ENCODE results near the gene NACC1.
A peak's percentile ranks its signal among the peaks of the same experiment; 100 is the strongest.
"Not testable (repeated sequence)": the region's sequence is repeated elsewhere in the genome, so short reads cannot be mapped to it uniquely, and the experiment has no call there.

Gene NACC1

DNA sequence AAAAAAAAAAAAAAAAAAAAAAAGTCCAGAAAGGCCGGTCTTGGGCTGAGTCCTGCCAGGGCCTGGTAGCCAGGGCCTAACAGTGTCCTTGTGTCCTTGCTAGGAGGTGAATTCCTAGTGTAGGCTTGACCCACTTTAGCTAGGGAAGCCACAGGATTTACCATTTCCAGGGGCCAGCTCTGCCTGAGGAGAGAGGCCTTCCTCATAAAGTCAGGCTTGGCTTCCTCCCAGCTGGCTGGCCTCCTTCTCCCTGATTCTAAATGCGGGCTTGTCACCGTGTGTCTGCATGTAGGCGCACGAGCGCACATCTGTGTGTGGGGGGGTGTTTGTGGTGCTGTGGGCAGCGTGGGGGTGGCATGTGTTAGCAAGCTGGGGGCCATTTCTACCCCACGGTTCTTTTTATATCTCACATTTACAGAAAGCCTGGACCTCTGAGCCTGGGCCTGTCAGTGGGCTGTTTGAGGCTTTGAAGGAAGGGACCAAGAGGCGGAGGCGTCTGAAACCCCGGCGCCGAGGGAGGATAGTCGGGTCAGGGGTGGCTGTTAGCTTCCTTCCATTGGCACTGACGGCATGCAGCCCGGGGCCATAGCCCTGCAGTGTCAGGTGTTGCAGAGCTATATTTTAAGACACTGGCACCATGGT is 63.8 kb downstream of the NACC1 start:
- H3K4me3 ChIP-seq (ENCODE audit: low read depth, low read length), result no peak overlapping the region
- TF ChIP-seq, protein P1, sequence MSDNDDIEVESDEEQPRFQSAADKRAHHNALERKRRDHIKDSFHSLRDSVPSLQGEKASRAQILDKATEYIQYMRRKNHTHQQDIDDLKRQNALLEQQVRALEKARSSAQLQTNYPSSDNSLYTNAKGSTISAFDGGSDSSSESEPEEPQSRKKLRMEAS (IDR thresholded peaks at IDR 0.05; ENCODE audit: low read depth, low read length), result peak; percentile 75
- TF ChIP-seq CTCF (IDR thresholded peaks at IDR 0.05; ENCODE audit: low read depth, low read length), result no peak
- no peak for TF ChIP-seq POLR2A (IDR thresholded peaks at IDR 0.05; ENCODE audit: extremely low read depth, insufficient read length)
- TF ChIP-seq MYC (IDR thresholded peaks at IDR 0.05; ENCODE audit: low read depth, low read length), result peak; percentile 78
- peak; percentile 91 for DNase-seq (ENCODE audit: low read depth)

GRCh38 chr19:13184926-13185325 is 66.9 kb downstream of the NACC1 start:
- not testable (repeated sequence) for H3K4me3 ChIP-seq (ENCODE audit: low read depth, low read length); DNase-seq (ENCODE audit: low read depth)

DNA sequence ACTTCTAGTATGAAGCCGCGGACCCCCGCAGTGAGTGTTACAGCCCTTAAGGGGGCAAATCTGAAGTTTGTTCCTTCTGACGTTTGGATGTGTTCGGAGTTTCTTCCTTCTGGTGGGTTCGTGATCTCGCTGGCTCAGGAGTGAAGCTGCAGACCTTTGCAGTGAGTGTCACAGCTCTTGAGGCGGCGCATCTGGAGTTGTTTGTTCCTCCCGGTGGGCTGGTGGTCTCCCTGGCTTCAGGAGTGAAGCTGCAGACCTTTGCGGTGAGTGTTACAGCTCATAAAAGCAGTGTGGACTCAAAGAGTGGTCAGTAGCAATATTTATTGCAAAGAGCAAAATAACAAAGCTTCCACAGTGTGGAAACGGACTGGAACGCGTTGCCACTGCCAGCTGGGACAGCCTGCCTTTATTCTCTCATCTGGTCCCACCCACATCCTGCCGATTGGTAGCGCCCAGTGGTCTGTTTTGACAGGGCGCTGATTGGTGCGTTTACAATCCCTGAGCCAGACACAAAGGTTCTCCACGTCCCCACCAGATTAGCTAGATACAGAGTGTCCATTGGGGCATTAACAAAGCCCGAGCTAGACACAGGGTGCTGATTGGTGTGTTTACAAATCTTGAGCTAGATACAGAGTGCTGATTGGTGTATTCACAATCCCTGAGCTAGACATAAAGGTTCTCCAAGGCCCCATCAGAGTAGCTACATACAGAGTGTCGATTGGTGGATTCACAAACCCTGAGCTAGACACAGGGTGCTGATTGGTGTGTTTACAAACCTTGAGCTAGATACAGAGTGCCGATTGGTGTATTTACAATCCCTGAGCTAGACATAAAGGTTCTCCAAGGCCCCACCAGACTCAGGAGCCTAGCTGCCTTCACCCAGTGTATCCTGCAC is 67.9 kb downstream of the NACC1 start:
- DNase-seq (ENCODE audit: low read depth); H3K4me3 ChIP-seq (ENCODE audit: low read depth, low read length): not testable (repeated sequence)

DNA sequence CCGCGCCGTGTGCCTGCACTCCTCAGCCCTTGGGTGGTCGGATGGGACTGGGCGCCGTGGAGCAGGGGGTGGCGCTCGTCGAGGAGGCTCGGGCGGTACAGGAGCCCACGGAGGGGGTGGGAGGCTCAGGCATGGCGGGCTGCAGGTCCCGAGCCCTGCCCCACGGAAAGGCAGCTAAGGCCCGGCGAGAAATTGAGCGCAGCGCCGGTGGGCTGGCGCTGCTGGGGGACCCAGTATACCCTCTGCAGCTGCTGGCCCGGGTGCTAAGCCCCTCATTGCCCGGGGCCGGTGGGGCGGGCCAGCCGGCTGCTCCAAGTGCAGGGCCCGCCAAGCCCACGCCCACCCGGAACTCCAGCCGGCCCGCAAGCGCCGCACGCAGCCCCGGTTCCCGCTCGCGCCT is 68.6 kb downstream of the NACC1 start:
- H3K4me3 ChIP-seq (ENCODE audit: low read depth, low read length); DNase-seq (ENCODE audit: low read depth): not testable (repeated sequence)

GRCh38 chr19:13187419-13187818 is 69.4 kb downstream of the NACC1 start:
- no peak for DNase-seq (ENCODE audit: low read depth)
- no peak overlapping the region for H3K4me3 ChIP-seq (ENCODE audit: low read depth, low read length)
- TF ChIP-seq POLR2A (IDR thresholded peaks at IDR 0.05; ENCODE audit: extremely low read depth, insufficient read length) (no peak), CTCF (IDR thresholded peaks at IDR 0.05; ENCODE audit: low read depth, low read length) (no peak), MYC (IDR thresholded peaks at IDR 0.05; ENCODE audit: low read depth, low read length) (no peak)
- TF ChIP-seq, protein P1 (IDR thresholded peaks at IDR 0.05; ENCODE audit: low read depth, low read length), result no peak

DNA sequence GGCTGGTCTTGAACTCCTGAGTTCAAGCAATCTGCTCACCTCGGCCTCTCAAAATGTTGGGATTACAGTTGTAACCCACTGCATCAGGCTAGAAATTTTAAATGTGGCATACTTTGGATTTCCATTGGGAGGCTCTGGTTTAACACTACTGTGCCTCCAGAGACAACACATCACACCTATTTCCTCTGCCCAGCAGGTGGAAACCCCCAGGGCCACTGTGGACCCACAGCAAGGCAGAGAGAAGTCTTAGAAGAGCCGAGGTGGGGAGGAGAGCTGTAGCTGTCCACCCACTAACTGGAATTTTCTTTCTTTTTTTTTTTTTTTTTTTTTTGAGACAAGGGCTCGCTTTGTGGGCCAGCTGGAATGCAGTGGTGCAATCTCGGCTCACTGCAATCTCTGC is 71.5 kb downstream of the NACC1 start:
- DNase-seq (ENCODE audit: low read depth), result no peak

More for the DNA sequence above, 71.5 kb downstream of the NACC1 start:
- no peak overlapping the region for H3K4me3 ChIP-seq (ENCODE audit: low read depth, low read length)
- TF ChIP-seq POLR2A (IDR thresholded peaks at IDR 0.05; ENCODE audit: extremely low read depth, insufficient read length) (no peak), MYC (IDR thresholded peaks at IDR 0.05; ENCODE audit: low read depth, low read length) (no peak), CTCF (IDR thresholded peaks at IDR 0.05; ENCODE audit: low read depth, low read length) (no peak)
- TF ChIP-seq, protein P1 (IDR thresholded peaks at IDR 0.05; ENCODE audit: low read depth, low read length), result no peak

Data from NB4 (cell line).